Stimulated activated naive CD4-positive, alpha-beta T cell (primary cell): ENCODE data around the gene ADARB1.

Experiments
- DNase-seq, 6 experiments: peaks; one replicate each; lab custom pipeline; 2025; lab: John Stamatoyannopoulos, UW

Gene ADARB1

GRCh38 chr21:45151445-45152160 is 77.2 kb downstream of the ADARB1 start:
- DNase-seq = no peak

GRCh38 chr21:45152265-45152746 is 77.9 kb downstream of the ADARB1 start:
- peak; percentile 50 to 71 (median 63) for DNase-seq

GRCh38 chr21:45153358-45154318 is 79.3 kb downstream of the ADARB1 start:
- no peak for DNase-seq

GRCh38 chr21:45154511-45155508 is 80.4 kb downstream of the ADARB1 start:
- peak; percentile 4 to 56 (median 29) for DNase-seq

- DNase-seq = no peak
Observed at GRCh38 chr21:45155910-45156309, 81.5 kb downstream of the ADARB1 start.

- no peak for DNase-seq
Observed at GRCh38 chr21:45156459-45156858, 82.1 kb downstream of the ADARB1 start.

- no peak for DNase-seq
Observed at GRCh38 chr21:45157932-45158331, 83.6 kb downstream of the ADARB1 start.

- no peak for DNase-seq
Observed at GRCh38 chr21:45158491-45159423, 84.4 kb downstream of the ADARB1 start.

GRCh38 chr21:45160198-45160597 is 85.8 kb downstream of the ADARB1 start:
- no peak for DNase-seq

GRCh38 chr21:45161038-45161945 is 86.9 kb downstream of the ADARB1 start:
- DNase-seq = no peak

GRCh38 chr21:45162115-45162514 is 87.7 kb downstream of the ADARB1 start:
- no peak for DNase-seq

- DNase-seq = no peak
Observed at GRCh38 chr21:45162809-45163208, 88.4 kb downstream of the ADARB1 start.

GRCh38 chr21:45163413-45164123 is 89.2 kb downstream of the ADARB1 start:
- no peak for DNase-seq

- DNase-seq = no peak
Observed at GRCh38 chr21:45164124-45164511, 89.7 kb downstream of the ADARB1 start.

- no peak for DNase-seq
Observed at GRCh38 chr21:45164838-45165237, 90.5 kb downstream of the ADARB1 start.

- no peak for DNase-seq
Observed at GRCh38 chr21:45166931-45167330, 92.6 kb downstream of the ADARB1 start.

- no peak for DNase-seq
Observed at GRCh38 chr21:45167796-45168222, 93.4 kb downstream of the ADARB1 start.

GRCh38 chr21:45168522-45168921 is 94.1 kb downstream of the ADARB1 start:
- no peak for DNase-seq

- no peak for DNase-seq
Observed at GRCh38 chr21:45169001-45169400, 94.6 kb downstream of the ADARB1 start.
